HG02798 (cell line): ENCODE measurements around the gene EIF4G3.
"Not testable (repeated sequence)": the region's sequence is repeated elsewhere in the genome, so short reads cannot be mapped to it uniquely, and the experiment has no call there.

Experiments used
- ATAC-seq: cut with Tn5 transposase; IDR thresholded peaks from one replicate; pipeline ENCODE4 v1.9.1; 2021; ENCODE audit warnings: mild to moderate bottlenecking; ENCODE audit not compliant: unreplicated experiment, poor library complexity

The EIF4G3 gene

GRCh38 chr1:21189906-21190500, 13.3 kb upstream of the EIF4G3 start:
- ATAC-seq = no peak

GRCh38 chr1:21189421-21189820, 12.7 kb upstream of the EIF4G3 start:
- ATAC-seq = no peak

GRCh38 chr1:21188235-21188634, 11.5 kb upstream of the EIF4G3 start:
- ATAC-seq = no peak

- no peak for ATAC-seq
These were observed 8.6 kb upstream of the EIF4G3 start for GRCh38 chr1:21185221-21185731.

DNA sequence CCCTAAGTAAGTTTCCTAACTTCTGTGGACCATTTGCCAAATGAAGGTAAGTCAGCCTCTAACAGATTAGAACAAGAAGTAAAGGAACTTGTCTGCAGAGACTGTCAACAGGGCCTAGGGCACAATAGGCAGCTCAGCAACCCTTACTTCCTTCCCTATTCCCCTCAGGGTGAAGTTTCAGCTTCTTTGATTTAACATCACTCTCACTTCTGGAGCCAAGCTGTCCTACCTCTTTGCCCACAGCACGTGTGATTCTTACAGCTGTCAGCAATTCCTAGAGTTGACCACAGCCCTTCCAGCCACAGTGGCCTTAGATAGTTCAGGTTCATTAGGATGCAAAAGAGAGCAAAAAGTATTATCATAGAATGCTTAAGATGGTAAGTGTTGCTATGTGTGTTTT, 7.6 kb upstream of the EIF4G3 start:
- ATAC-seq = no peak

- ATAC-seq = no peak
These were observed 5.6 kb upstream of the EIF4G3 start for GRCh38 chr1:21182181-21182731.

GRCh38 chr1:21178271-21178670, 1.6 kb upstream of the EIF4G3 start:
- ATAC-seq = not testable (repeated sequence)

GRCh38 chr1:21175670-21176581, 771 bp downstream of the EIF4G3 start:
- peak; percentile 13 for ATAC-seq

DNA sequence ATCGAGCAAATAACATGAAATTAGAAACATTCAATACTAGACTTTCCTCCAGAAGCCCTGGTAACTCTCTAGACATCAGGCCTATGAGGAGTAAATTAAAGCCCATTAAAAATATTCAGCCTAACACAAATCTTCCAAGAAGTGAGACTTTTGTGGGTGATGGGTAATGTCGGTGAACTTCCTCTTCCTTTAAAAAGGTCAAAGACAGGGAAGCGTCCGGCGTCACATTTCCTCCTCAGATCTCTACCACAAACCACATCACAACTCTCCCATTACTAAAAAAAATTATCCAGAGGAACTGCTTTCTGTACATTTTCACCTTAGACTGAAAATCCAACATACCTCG, 1.4 kb downstream of the EIF4G3 start:
- ATAC-seq = no peak

- ATAC-seq = no peak
These were observed 1.9 kb downstream of the EIF4G3 start for GRCh38 chr1:21174654-21175323.

DNA sequence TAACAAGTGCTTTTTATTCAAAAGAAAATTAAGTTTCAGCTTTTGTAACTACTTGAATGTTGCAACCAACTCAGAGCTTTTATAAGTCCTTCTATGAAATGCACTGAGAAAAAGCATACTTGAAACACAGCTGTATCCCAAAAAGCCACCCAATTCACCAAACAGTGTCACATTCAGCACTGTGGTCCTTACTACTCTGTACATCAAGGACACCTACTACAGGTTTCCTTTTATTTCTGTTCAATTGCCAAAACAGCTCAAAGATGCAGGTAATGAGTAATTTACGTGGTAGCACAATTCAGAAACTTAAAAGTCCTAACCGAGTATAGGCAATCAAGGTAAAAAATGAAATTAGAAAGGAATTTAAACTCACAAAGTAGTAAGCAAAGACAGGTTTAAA, 2.5 kb downstream of the EIF4G3 start:
- no peak for ATAC-seq

- not testable (repeated sequence) for ATAC-seq
These were observed 3.6 kb downstream of the EIF4G3 start for GRCh38 chr1:21173096-21173495.

- ATAC-seq = not testable (repeated sequence)
These were observed 5.9 kb downstream of the EIF4G3 start for GRCh38 chr1:21170837-21171236.

DNA sequence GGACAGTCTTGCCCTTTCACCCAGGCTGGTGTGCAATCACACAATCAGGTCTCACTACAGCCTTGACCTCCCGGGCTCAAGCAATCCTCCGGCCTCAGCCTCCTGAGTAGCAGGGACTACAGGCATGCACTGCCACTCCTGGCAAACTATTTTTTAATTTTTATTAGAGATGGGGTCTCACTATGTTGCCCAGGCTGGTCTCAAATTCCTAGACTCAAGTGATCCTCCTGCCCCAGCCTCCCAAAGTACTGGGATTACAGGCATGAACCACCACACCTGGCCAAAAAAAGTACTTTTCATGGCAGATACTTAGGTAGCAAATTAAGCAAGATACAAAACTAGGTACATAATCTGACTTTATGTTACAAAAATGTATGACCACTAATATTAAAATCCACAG, 8.3 kb downstream of the EIF4G3 start:
- no peak for ATAC-seq

DNA sequence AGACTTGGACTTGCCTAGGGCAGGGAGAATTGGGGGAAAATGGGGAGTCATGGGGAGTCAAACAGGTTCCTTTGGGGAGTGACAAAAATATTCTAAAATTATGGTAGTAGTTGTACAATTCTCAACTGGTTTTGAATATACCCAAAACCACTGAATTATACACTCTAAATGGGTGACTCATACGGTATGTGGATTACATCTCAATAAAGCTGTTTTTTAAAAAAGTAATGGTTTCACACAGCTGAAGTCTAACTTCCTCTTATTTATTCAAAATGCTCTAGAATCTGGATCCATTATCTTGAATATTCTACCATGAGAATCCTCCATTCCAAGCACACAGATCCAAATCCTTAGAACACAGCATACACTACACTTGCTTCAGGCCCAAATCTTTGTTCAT, 11.1 kb downstream of the EIF4G3 start:
- no peak for ATAC-seq

- no peak for ATAC-seq
These were observed 11.6 kb downstream of the EIF4G3 start for GRCh38 chr1:21165076-21165475.

DNA sequence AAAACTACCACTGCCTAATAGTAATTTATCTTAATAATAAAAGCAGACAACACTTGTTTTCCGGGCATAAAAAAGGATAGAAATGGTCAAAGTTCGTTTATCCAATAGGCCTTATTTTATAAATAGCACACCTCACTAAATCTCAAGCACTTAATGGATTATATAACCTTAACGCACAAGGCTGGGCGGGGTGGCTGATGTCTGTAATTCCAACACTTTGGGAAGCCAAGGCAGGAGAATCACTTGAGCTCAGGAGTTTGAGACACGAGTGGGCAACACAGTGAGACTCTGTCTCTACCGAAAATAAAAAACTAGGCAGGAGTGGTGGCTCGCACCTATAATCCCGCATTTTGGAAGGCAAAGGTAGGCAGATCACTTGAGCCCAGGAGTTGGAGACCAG, 12.4 kb downstream of the EIF4G3 start:
- ATAC-seq = no peak

DNA sequence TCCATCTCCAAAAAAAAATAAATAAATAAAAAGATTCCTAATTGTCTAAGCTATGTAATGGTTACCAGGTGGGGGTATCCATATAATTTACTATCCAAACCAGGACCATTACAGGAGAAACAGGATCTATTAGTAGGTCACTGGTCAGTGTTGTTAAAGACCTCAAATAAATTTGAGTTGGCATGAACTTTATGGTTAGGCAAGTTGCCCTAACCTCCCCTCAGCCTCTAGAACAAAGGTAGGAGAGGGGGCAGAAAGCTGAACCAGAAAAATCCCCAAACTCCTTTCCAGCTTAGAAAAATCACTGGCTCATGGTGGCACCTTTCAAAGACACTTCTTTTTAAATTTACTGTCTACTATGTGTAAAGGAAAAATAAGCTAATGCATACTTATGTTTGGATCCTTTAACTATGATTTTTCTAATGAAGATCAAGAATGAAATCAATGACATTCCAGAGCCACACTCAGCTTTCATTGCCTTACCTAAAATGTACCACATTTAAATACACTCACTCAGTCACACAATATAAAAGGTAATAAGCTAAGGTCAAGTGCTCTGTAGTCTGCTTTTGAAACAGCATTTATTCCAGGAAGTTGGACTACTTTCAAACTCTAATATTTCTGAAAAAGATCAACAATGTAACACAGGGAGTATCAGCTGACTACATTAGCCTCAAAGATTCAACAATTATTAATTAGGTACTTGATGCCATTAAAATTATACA, 13.8 kb downstream of the EIF4G3 start:
- ATAC-seq = no peak

DNA sequence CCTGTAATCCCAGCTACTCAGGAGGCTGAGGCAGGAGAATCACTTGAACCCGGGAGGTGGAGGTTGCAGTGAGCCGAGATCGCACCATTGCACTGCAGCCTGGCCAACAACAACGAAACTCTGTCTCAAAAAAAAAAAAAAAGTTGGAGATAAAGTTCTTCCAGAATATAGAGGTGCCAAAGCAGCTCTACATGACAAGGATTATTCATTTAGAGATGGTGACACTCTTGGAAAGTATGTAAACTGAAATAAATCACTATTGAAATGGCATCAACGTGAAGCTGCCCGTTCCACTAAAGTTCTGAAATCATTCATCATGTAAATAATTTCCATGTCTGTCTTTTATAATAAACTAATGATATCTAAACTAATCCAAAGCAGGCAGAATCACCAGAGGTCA, 14.9 kb downstream of the EIF4G3 start:
- ATAC-seq = no peak

DNA sequence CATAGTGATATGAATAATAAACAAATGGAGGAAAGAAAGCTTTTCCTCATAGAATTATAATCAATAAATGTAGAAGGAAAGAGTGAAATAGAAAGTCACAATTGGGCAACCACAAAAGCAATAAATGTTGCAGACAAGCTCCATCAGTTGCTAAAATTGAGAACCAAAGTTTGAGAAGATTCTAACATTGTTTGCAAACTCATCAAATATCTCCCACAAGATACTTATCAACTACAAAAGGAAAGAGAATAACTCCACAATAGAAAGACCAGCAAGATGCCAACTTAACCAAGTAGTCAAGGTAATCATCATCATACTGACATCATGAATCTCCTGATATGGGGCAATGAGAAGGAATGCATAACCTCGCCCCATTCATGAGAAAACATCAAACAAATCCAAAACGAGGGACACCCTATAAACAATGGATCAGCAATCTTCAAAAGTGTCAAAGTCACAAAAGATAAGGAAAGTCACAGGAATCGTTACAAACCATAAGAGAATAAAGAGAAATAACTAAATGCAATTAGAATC, 16.4 kb downstream of the EIF4G3 start:
- no peak for ATAC-seq
